Measurements from ENCODE around the gene CCN6.
"Not testable (repeated sequence)": the region's sequence is repeated elsewhere in the genome, so short reads cannot be mapped to it uniquely, and the experiment has no call there.

- TF ChIP-seq CTCF, POLR2A (IDR thresholded peaks at IDR 0.05): not testable (repeated sequence)
Observed at GRCh38 chr6:112106026-112106425, 52.1 kb downstream of the CCN6 start.
